Vagina (tissue), 2 donors: ENCODE data around the gene BICC1.

Experiments used
- POLR2AphosphoS5 ChIP-seq, 2 donors: sonication (generic); formaldehyde crosslinking; IDR thresholded peaks; one replicate each; pipeline ENCODE4 v1.9.0; 2017; ENCODE audit warnings: antibody characterized with exemption in 2 of 2, mild to moderate bottlenecking in 2 of 2, low read depth in 1 of 2; ENCODE audit not compliant: insufficient read depth in 1 of 2
- TF ChIP-seq, protein P1 (sequence below), 3 experiments: fragments of 450-650 bp in 2 of 3; fragments of 200-600 bp in 1 of 3; sonication (generic) in 1 of 3; IDR thresholded peaks; one replicate each; pipeline ENCODE4 v1.5.1; 2017 to 2019; ENCODE audit warnings: antibody characterized with exemption in 3 of 3, mild to moderate bottlenecking in 2 of 3, moderate library complexity in 2 of 3

DNA sequence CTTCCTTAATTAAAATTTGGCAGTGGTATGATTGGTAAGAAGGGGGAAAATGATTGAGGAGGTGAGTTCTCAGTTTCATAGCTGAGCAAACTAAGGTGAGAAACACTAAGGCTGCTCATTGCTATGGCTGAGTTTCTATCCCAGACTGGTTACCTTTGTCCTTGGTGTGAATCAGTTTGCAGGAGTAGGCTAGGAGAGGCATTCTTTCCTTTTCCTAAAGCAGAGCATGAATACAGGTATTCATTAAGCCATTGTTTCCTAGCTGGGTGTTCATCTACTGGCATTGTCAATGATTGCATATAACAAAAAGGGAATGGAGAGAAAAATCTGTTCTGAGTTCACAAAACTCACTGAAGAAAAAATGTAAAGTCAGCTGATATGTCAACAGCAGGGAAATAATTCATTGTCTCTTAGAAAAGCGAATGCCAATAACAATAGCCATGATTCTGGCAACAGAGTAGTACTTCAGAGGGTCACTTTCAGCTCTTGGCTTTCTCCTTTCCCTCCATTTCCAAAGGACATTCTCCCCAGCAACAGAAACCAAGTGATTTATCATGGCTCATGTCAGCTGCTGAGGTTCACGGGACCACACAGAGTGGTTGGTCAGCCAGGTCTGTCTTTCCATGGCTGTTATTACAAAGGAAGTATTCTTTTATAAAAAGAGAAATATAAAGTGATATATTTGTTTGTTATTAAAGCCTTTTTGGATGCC lies 234.0 kb downstream of the BICC1 start:
- TF ChIP-seq, protein P1, sequence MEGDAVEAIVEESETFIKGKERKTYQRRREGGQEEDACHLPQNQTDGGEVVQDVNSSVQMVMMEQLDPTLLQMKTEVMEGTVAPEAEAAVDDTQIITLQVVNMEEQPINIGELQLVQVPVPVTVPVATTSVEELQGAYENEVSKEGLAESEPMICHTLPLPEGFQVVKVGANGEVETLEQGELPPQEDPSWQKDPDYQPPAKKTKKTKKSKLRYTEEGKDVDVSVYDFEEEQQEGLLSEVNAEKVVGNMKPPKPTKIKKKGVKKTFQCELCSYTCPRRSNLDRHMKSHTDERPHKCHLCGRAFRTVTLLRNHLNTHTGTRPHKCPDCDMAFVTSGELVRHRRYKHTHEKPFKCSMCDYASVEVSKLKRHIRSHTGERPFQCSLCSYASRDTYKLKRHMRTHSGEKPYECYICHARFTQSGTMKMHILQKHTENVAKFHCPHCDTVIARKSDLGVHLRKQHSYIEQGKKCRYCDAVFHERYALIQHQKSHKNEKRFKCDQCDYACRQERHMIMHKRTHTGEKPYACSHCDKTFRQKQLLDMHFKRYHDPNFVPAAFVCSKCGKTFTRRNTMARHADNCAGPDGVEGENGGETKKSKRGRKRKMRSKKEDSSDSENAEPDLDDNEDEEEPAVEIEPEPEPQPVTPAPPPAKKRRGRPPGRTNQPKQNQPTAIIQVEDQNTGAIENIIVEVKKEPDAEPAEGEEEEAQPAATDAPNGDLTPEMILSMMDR (IDR thresholded peaks at IDR 0.05): no peak
- TF ChIP-seq POLR2AphosphoS5 (IDR thresholded peaks at IDR 0.05; ENCODE audit: insufficient read depth in 1 of 2, low read depth in 1 of 2): no peak
